Peyer's patch (tissue), 4 donors: ENCODE measurements around the gene SYNDIG1. TPM values are rescaled to one million over a fixed set of nuclear protein-coding genes. Genes with fewer than 3 reads are reported as not detected.

Experiments used
- DNase-seq, 3 donors: peaks; one replicate each; pipeline ENCODE4 v3.0.0-alpha.2; 2017 to 2019
- H3K27ac ChIP-seq, 4 donors: fragments of 200-600 bp; sonication (generic); one replicate each; pipeline ENCODE4 v1.5.1; 2016 to 2019
- H3K27me3 ChIP-seq, 2 donors: fragments of 200-600 bp; sonication (generic); one replicate each; pipeline ENCODE4 v1.5.1; 2019
- H3K36me3 ChIP-seq, 3 donors: fragments of 200-600 bp; sonication (generic); one replicate each; pipeline ENCODE4 v1.5.1; 2016 to 2019
- H3K4me1 ChIP-seq, 4 donors: fragments of 200-600 bp; sonication (generic); one replicate each; pipeline ENCODE4 v1.5.1; 2016 to 2019
- H3K4me3 ChIP-seq, 4 donors: fragments of 200-600 bp; sonication (generic); 1 replicate in 3 of 4; 2 replicates in 1 of 4; pipeline ENCODE4 v1.5.1; 2016 to 2019; ENCODE audit warnings: mild to moderate bottlenecking in 1 of 4
- H3K9me3 ChIP-seq, 4 donors: fragments of 200-600 bp; sonication (generic); one replicate each; pipeline ENCODE4 v1.5.1; 2016 to 2019; ENCODE audit warnings: mild to moderate bottlenecking in 1 of 4
- POLR2A ChIP-seq, 2 donors: fragments of 450-650 bp; IDR thresholded peaks; one replicate each; pipeline ENCODE4 v1.5.1; 2017; ENCODE audit warnings: antibody characterized with exemption in 2 of 2, mild to moderate bottlenecking in 2 of 2, moderate library complexity in 2 of 2
- total RNA-seq, 4 donors: library from RNA; depleted of rRNA; stranded (reverse); fragments of >200 nt; gene quantifications; one replicate each; pipeline ENCODE4 v1.1.0, GENCODE V29; 2016
- TF ChIP-seq, protein P1 (sequence below), 6 experiments: fragments of 450-650 bp in 4 of 6; fragments of 200-600 bp in 2 of 6; sonication (generic) in 1 of 6; IDR thresholded peaks; one replicate each; pipeline ENCODE4 v1.5.1; 2017 to 2019; ENCODE audit warnings: antibody characterized with exemption in 6 of 6, mild to moderate bottlenecking in 3 of 6, moderate library complexity in 1 of 6

Gene SYNDIG1
- total RNA-seq, 4 donors from 2014 or later: 0.76 to 1.7 TPM; not detected in 2

- Histone ChIP-seq H3K9me3 (no peaks in the 10 kb centered on the region), H3K4me1 (no peaks in the 10 kb centered on the region), H3K4me3 (no peak overlapping the region), H3K36me3 (no peaks in the 10 kb centered on the region), H3K27ac (no peak overlapping the region), H3K27me3 (no peaks in the 10 kb centered on the region)
- DNase-seq: no peak
- TF ChIP-seq, protein P1, sequence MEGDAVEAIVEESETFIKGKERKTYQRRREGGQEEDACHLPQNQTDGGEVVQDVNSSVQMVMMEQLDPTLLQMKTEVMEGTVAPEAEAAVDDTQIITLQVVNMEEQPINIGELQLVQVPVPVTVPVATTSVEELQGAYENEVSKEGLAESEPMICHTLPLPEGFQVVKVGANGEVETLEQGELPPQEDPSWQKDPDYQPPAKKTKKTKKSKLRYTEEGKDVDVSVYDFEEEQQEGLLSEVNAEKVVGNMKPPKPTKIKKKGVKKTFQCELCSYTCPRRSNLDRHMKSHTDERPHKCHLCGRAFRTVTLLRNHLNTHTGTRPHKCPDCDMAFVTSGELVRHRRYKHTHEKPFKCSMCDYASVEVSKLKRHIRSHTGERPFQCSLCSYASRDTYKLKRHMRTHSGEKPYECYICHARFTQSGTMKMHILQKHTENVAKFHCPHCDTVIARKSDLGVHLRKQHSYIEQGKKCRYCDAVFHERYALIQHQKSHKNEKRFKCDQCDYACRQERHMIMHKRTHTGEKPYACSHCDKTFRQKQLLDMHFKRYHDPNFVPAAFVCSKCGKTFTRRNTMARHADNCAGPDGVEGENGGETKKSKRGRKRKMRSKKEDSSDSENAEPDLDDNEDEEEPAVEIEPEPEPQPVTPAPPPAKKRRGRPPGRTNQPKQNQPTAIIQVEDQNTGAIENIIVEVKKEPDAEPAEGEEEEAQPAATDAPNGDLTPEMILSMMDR (IDR thresholded peaks at IDR 0.05): no peak
- no peak for TF ChIP-seq POLR2A (IDR thresholded peaks at IDR 0.05)
These were observed 104.1 kb downstream of the SYNDIG1 start for GRCh38 chr20:24573557-24573956.

DNA sequence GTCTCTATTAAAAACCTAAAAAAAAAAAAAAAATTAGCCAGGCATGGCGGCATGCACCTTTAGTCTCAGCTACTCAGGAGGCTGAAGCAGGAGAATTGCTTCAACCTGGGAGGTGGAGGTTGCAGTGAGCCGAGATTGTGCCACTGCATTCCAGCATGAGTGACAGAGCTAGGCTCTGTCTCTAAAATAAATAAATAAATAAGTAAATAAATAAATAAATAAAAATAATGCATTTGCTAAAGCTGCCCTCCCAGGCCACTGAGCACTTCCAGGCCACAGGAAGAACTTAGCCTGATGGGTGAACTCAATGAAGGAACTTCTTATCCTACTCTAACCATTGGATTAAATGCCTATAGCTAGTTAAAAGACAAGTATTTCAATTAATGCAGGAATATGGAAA lies 104.9 kb downstream of the SYNDIG1 start:
- DNase-seq: no peak
- no peaks in the 10 kb centered on the region for H3K36me3 ChIP-seq
- no peaks in the 10 kb centered on the region for H3K27me3 ChIP-seq
- H3K9me3 ChIP-seq: no peaks in the 10 kb centered on the region
- H3K4me1 ChIP-seq: no peaks in the 10 kb centered on the region
- H3K27ac ChIP-seq: no peak overlapping the region
- no peak for TF ChIP-seq POLR2A (IDR thresholded peaks at IDR 0.05)
- TF ChIP-seq, protein P1 (IDR thresholded peaks at IDR 0.05): no peak
- no peak overlapping the region for H3K4me3 ChIP-seq

- no peak overlapping the region for H3K4me3 ChIP-seq
- TF ChIP-seq, protein P1 (IDR thresholded peaks at IDR 0.05): no peak
- no peak for TF ChIP-seq POLR2A (IDR thresholded peaks at IDR 0.05)
- no peaks in the 10 kb centered on the region for H3K9me3 ChIP-seq
- no peaks in the 10 kb centered on the region for H3K4me1 ChIP-seq
- no peaks in the 10 kb centered on the region for H3K27me3 ChIP-seq
- no peaks in the 10 kb centered on the region for H3K36me3 ChIP-seq
- DNase-seq: no peak
- no peak overlapping the region for H3K27ac ChIP-seq
These were observed 105.4 kb downstream of the SYNDIG1 start for GRCh38 chr20:24574797-24575196.

GRCh38 chr20:24575811-24576210 lies 106.4 kb downstream of the SYNDIG1 start:
- DNase-seq: no peak
- Histone ChIP-seq H3K4me3 (no peak overlapping the region), H3K4me1 (no peaks in the 10 kb centered on the region), H3K9me3 (no peaks in the 10 kb centered on the region), H3K27me3 (no peaks in the 10 kb centered on the region), H3K27ac (no peak overlapping the region), H3K36me3 (no peaks in the 10 kb centered on the region)
- no peak for TF ChIP-seq POLR2A (IDR thresholded peaks at IDR 0.05)
- TF ChIP-seq, protein P1 (IDR thresholded peaks at IDR 0.05): no peak

- H3K27me3 ChIP-seq: no peaks in the 10 kb centered on the region
- no peak overlapping the region for H3K27ac ChIP-seq
- H3K36me3 ChIP-seq: no peaks in the 10 kb centered on the region
- H3K4me3 ChIP-seq: no peak overlapping the region
- no peak for TF ChIP-seq POLR2A (IDR thresholded peaks at IDR 0.05)
- TF ChIP-seq, protein P1 (IDR thresholded peaks at IDR 0.05): no peak
- H3K9me3 ChIP-seq: no peaks in the 10 kb centered on the region
- no peak for DNase-seq
- no peaks in the 10 kb centered on the region for H3K4me1 ChIP-seq
These were observed 107.0 kb downstream of the SYNDIG1 start for GRCh38 chr20:24576447-24576846.

DNA sequence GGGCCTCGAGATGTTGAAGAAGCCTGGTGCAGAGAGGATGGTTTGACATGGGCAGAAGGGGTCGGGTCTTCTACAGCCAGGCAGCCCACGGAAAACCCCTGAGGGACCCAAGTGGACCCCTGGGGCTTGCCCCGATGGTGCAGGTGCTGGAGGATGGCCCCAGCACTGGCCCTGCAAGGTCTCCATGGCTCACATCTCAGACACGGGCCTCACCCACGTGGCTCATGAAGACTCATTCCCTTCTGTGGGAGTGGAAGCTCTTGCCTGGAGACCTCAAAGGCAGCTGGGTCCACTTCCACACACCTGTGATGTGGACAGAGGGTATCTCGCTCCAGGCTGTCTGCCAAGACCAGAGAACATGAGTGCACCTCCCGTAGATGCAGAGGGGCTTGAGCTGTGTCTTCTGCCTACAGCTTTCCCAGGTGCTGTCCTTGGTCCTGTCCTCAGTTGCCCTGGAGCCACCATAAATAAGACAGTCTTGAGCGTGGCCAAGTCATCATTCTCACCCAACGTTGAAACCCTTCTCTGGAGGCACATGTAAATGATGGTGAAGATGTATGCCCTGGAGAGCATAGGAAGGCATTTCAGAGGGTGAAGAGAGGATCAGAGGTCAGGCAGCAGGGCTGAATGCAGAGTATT lies 108.0 kb downstream of the SYNDIG1 start:
- Histone ChIP-seq H3K36me3 (no peaks in the 10 kb centered on the region), H3K9me3 (no peaks in the 10 kb centered on the region), H3K27me3 (no peaks in the 10 kb centered on the region), H3K4me1 (no peaks in the 10 kb centered on the region), H3K4me3 (no peak overlapping the region), H3K27ac (no peak overlapping the region)
- TF ChIP-seq, protein P1 (IDR thresholded peaks at IDR 0.05): no peak
- TF ChIP-seq POLR2A (IDR thresholded peaks at IDR 0.05): no peak
- DNase-seq: no peak
